ENCODE measurements around the gene DCUN1D2. TPM values are rescaled to one million over a fixed set of nuclear protein-coding genes. Genes with fewer than 3 reads are reported as not detected.

The DCUN1D2 gene
- total RNA-seq, 4 donors from 2014 or later, result 13.6 to 32.5 (median 24.5) TPM

DNA sequence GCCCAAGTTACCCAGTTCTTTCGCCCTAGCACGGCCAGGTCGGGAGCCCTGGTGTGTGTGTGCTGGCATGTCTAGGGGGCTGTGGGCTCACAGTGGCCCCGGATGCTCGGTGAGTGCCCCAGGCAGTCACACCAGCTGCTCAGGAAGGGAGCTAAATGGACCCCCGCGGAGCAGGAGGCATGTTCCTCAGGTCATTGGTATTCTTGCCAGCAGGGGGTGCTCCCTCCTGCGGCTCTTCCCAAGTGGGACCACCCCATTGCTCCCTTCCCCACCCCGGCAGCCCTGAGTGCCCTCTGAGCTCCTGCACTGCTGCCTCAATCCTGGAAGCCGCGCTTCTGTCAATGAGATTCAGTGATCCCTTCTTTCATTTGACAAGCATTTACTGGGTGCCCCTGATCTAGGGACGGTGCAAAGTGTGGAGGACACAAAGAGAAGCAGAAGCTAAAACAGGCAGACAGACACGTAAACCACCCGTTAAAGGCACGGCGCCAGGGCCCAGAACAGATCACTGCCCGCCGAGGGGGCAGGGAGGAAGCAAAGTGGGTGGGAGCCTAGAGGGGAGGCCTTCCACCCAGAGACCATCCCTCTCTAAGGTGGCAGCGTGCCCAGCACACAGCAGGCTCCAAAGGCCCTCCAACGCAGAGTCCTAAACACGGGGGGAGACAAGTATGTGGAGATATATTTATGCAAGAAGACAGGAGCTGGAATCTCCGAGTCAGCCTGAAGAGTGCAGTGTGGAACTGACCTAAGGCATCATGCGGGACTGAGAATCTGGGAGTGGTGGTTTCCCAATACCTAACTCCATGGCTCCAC is 32.1 kb downstream of the DCUN1D2 start:
- peaks cover 8 to 11% (median 9%) of the 10 kb centered on the region in 4 donors for H3K4me1 ChIP-seq
- H3K27ac ChIP-seq (replicated peaks in 1 of 4), result peak overlapping the region in 3 of 4 donors; percentile 7 to 47 (median 42)
- WGBS, result 59% methylated on average over 21 of the region's 23 CpGs
- H3K9me3 ChIP-seq, result no peaks in the 10 kb centered on the region
- no peak overlapping the region for H3K4me3 ChIP-seq
- DNase-seq (ENCODE audit: extremely low spot score), result peak; percentile 78
- H3K36me3 ChIP-seq, result peaks cover 30 to 87% (median 58%) of the 10 kb centered on the region in 4 donors
- TF ChIP-seq POLR2A (IDR thresholded peaks at IDR 0.05; ENCODE audit: low read depth), result no peak
- TF ChIP-seq, protein P1, sequence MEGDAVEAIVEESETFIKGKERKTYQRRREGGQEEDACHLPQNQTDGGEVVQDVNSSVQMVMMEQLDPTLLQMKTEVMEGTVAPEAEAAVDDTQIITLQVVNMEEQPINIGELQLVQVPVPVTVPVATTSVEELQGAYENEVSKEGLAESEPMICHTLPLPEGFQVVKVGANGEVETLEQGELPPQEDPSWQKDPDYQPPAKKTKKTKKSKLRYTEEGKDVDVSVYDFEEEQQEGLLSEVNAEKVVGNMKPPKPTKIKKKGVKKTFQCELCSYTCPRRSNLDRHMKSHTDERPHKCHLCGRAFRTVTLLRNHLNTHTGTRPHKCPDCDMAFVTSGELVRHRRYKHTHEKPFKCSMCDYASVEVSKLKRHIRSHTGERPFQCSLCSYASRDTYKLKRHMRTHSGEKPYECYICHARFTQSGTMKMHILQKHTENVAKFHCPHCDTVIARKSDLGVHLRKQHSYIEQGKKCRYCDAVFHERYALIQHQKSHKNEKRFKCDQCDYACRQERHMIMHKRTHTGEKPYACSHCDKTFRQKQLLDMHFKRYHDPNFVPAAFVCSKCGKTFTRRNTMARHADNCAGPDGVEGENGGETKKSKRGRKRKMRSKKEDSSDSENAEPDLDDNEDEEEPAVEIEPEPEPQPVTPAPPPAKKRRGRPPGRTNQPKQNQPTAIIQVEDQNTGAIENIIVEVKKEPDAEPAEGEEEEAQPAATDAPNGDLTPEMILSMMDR (IDR thresholded peaks at IDR 0.05), result peak; percentile 23 to 50 (median 38)
- H3K27me3 ChIP-seq, result no peaks in the 10 kb centered on the region
- intact Hi-C loops (cut with DNase I), result no loop called here

- no peaks in the 10 kb centered on the region for H3K27me3 ChIP-seq
- H3K4me1 ChIP-seq, result peaks cover 8 to 11% (median 9%) of the 10 kb centered on the region in 4 donors
- no peak overlapping the region for H3K4me3 ChIP-seq
- peak; percentile 42 for DNase-seq (ENCODE audit: extremely low spot score)
- H3K9me3 ChIP-seq, result no peaks in the 10 kb centered on the region
- H3K27ac ChIP-seq (replicated peaks in 1 of 4), result no peak overlapping the region
- H3K36me3 ChIP-seq, result peaks cover 30 to 91% (median 61%) of the 10 kb centered on the region in 4 donors
- intact Hi-C loops (cut with DNase I), result no loop called here
- no peak for TF ChIP-seq POLR2AphosphoS5 (IDR thresholded peaks at IDR 0.05)
- TF ChIP-seq POLR2A (IDR thresholded peaks at IDR 0.05; ENCODE audit: low read depth), result no peak
- 90% methylated on average over 27 of the region's 27 CpGs for WGBS
Measured at GRCh38 chr13:113457510-113457909, 33.0 kb downstream of the DCUN1D2 start.

DNA sequence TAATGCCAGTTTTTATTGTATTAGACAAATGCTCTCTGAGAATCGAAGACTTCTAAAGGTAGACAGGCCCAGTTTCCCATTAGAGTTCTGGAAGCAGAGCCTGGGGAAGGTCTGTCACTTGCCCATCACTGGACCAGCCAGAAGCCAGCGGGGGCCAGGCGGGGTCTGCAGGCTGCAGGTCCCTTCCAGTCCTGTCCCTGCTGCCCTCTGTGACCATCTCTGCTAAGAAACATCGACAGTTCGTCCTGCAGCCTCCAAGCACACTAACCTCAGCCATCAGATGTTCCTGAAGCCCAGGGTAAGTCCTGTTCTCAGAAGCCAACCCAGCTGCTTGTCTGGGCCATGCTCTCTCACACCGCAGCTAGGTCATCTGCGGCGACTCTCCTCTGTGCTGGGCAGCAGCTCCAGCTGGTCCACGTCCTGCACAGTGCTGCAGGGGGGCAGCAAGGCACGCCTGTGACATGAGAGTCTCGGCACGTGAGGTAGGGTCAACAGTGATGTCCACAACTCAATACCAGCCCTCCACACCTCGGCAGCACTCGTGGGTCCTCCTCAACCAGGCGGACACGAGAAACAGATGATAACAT is 34.3 kb downstream of the DCUN1D2 start:
- peaks cover 30 to 78% (median 61%) of the 10 kb centered on the region in 4 donors for H3K36me3 ChIP-seq
- TF ChIP-seq POLR2AphosphoS5 (IDR thresholded peaks at IDR 0.05) (no peak), EP300 (IDR thresholded peaks at IDR 0.05) (no peak), POLR2A (IDR thresholded peaks at IDR 0.05; ENCODE audit: low read depth) (no peak)
- TF ChIP-seq, protein P1 (IDR thresholded peaks at IDR 0.05), result no peak

GRCh38 chr13:113455384-113455783 is 35.1 kb downstream of the DCUN1D2 start:
- Histone ChIP-seq H3K4me3 (no peak overlapping the region), H3K9me3 (no peaks in the 10 kb centered on the region), H3K27ac (replicated peaks in 1 of 4) (no peak overlapping the region), H3K27me3 (no peaks in the 10 kb centered on the region), H3K4me1 (peaks cover 3 to 11% (median 8%) of the 10 kb centered on the region in 4 donors), H3K36me3 (peaks cover 30 to 70% (median 54%) of the 10 kb centered on the region in 4 donors)
- no peak for DNase-seq (ENCODE audit: extremely low spot score)
- TF ChIP-seq POLR2AphosphoS5 (IDR thresholded peaks at IDR 0.05) (no peak), EP300 (IDR thresholded peaks at IDR 0.05) (no peak), POLR2A (IDR thresholded peaks at IDR 0.05; ENCODE audit: low read depth) (no peak)
- TF ChIP-seq, protein P1 (IDR thresholded peaks at IDR 0.05), result no peak
- intact Hi-C loops (cut with DNase I), result no loop called here
- WGBS, result 94% methylated on average over 18 of the region's 18 CpGs

More for the DNA sequence above, 34.3 kb downstream of the DCUN1D2 start:
- intact Hi-C loops (cut with DNase I), result no loop called here
- H3K27me3 ChIP-seq, result no peaks in the 10 kb centered on the region
- no peaks in the 10 kb centered on the region for H3K9me3 ChIP-seq
- no peak for DNase-seq (ENCODE audit: extremely low spot score)
- 94% methylated on average over 16 of the region's 16 CpGs for WGBS
- no peak overlapping the region for H3K4me3 ChIP-seq
- no peak overlapping the region for H3K27ac ChIP-seq (replicated peaks in 1 of 4)
- peaks cover 8 to 11% (median 9%) of the 10 kb centered on the region in 4 donors for H3K4me1 ChIP-seq

DNA sequence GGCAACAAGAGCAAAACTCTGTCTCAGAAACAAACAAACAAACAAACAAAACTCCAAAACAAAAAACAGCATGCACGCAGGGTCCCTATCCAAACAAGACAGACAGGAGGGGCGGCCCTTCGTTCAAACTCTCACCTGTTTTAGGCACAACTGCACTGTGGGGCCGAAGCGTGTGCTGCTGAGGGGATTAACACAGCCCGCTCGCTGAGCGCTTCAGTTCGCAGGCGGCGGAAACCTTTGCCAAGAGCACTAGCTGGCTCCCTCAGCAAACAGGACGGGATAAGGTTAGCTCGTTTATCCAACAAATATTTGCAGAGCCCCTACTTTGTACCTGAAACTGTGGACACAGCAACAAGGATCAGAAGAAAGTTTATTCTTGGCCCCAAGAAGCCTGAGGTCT is 35.6 kb downstream of the DCUN1D2 start:
- Histone ChIP-seq H3K9me3 (no peaks in the 10 kb centered on the region), H3K36me3 (peaks cover 25 to 65% (median 51%) of the 10 kb centered on the region in 4 donors), H3K4me3 (no peak overlapping the region), H3K27me3 (no peaks in the 10 kb centered on the region), H3K27ac (replicated peaks in 1 of 4) (no peak overlapping the region), H3K4me1 (peaks cover 8 to 11% (median 8%) of the 10 kb centered on the region in 4 donors)
- intact Hi-C loops (cut with DNase I), result no loop called here
- no peak for DNase-seq (ENCODE audit: extremely low spot score)
- no peak for TF ChIP-seq POLR2A (IDR thresholded peaks at IDR 0.05; ENCODE audit: low read depth)
- TF ChIP-seq POLR2AphosphoS5 (IDR thresholded peaks at IDR 0.05), result no peak
- TF ChIP-seq, protein P1 (IDR thresholded peaks at IDR 0.05), result no peak
- no peak for TF ChIP-seq EP300 (IDR thresholded peaks at IDR 0.05)
- WGBS, result 92% methylated on average over 13 of the region's 13 CpGs

All from esophagus muscularis mucosa (tissue), 4 donors.